ENCODE results near the gene HSD17B12. TPM values are rescaled to one million over a fixed set of nuclear protein-coding genes. Genes with fewer than 3 reads are reported as not detected.

HSD17B12 gene
- total RNA-seq, 1 donor, result 122 TPM

GRCh38 chr11:43736502-43737200 is 56.1 kb downstream of the HSD17B12 start:
- H3K79me2 ChIP-seq (ENCODE audit: insufficient read depth, low read length), result peaks cover 51% of the 10 kb centered on the region
- no peaks in the 10 kb centered on the region for H3K27me3 ChIP-seq (ENCODE audit: insufficient read depth, low read length)
- peaks cover 39% of the 10 kb centered on the region for H3K4me1 ChIP-seq (ENCODE audit: insufficient read depth, low read length)
- peak; percentile 85 for DNase-seq (ENCODE audit: insufficient read length, low spot score, missing footprints)
- H3K4me2 ChIP-seq (ENCODE audit: insufficient read depth, low read length), result peak overlapping the region; percentile 72
- peak overlapping the region; percentile 34 for H3K4me3 ChIP-seq (ENCODE audit: insufficient read depth, low read length)
- TF ChIP-seq CTCF (IDR thresholded peaks at IDR 0.05; ENCODE audit: extremely low read depth, low read depth, low read length), result no peak
- peaks cover 8% of the 10 kb centered on the region for H3K36me3 ChIP-seq (ENCODE audit: insufficient read depth, low read length)
- H2AFZ ChIP-seq (ENCODE audit: low read length), result no peak overlapping the region
- H4K20me1 ChIP-seq (ENCODE audit: insufficient read depth, low read length), result peaks cover 10% of the 10 kb centered on the region
- no peaks in the 10 kb centered on the region for H3K9me3 ChIP-seq (ENCODE audit: low read depth, low read length)
- H3K27ac ChIP-seq (ENCODE audit: low read depth, low read length), result peak overlapping the region; percentile 95

DNA sequence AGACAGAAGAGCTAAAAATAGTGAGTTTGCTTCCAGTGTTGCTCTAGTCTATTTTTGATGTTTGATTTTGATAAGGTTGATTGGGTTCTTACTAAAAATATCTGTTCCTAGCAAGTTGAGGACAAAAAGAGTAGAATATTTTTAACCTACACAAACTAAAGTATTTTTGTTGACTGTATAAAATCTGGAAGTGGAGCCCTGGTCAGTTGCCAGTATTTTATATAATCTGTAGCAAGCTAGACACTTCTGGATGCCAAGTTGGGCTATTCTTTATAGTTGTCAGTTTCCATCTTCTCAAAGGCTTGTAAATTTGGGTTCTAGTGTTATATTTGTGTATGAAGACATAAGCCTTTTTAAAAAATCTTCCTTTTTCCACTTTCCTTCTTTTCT is 56.7 kb downstream of the HSD17B12 start:
- Histone ChIP-seq H3K4me1 (ENCODE audit: insufficient read depth, low read length) (peaks cover 39% of the 10 kb centered on the region), H2AFZ (ENCODE audit: low read length) (no peak overlapping the region), H3K27me3 (ENCODE audit: insufficient read depth, low read length) (no peaks in the 10 kb centered on the region), H3K79me2 (ENCODE audit: insufficient read depth, low read length) (peaks cover 49% of the 10 kb centered on the region), H4K20me1 (ENCODE audit: insufficient read depth, low read length) (peaks cover 10% of the 10 kb centered on the region), H3K27ac (ENCODE audit: low read depth, low read length) (peak overlapping the region; percentile 95), H3K4me2 (ENCODE audit: insufficient read depth, low read length) (peak overlapping the region; percentile 72), H3K9me3 (ENCODE audit: low read depth, low read length) (no peaks in the 10 kb centered on the region), H3K4me3 (ENCODE audit: insufficient read depth, low read length) (peak overlapping the region; percentile 34), H3K36me3 (ENCODE audit: insufficient read depth, low read length) (peaks cover 8% of the 10 kb centered on the region)
- peak; percentile 68 for DNase-seq (ENCODE audit: insufficient read length, low spot score, missing footprints)
- TF ChIP-seq CTCF (IDR thresholded peaks at IDR 0.05; ENCODE audit: extremely low read depth, low read depth, low read length), result no peak

GRCh38 chr11:43738600-43739409 is 58.3 kb downstream of the HSD17B12 start:
- TF ChIP-seq CTCF (IDR thresholded peaks at IDR 0.05; ENCODE audit: extremely low read depth, low read depth, low read length), result no peak
- Histone ChIP-seq H3K9me3 (ENCODE audit: low read depth, low read length) (no peaks in the 10 kb centered on the region), H3K27me3 (ENCODE audit: insufficient read depth, low read length) (no peaks in the 10 kb centered on the region), H3K36me3 (ENCODE audit: insufficient read depth, low read length) (peaks cover 8% of the 10 kb centered on the region), H2AFZ (ENCODE audit: low read length) (no peak overlapping the region), H3K4me2 (ENCODE audit: insufficient read depth, low read length) (peak overlapping the region; percentile 51), H3K4me3 (ENCODE audit: insufficient read depth, low read length) (no peak overlapping the region), H4K20me1 (ENCODE audit: insufficient read depth, low read length) (peaks cover 10% of the 10 kb centered on the region), H3K27ac (ENCODE audit: low read depth, low read length) (peak overlapping the region; percentile 13), H3K4me1 (ENCODE audit: insufficient read depth, low read length) (peaks cover 39% of the 10 kb centered on the region), H3K79me2 (ENCODE audit: insufficient read depth, low read length) (peaks cover 53% of the 10 kb centered on the region)
- DNase-seq (ENCODE audit: insufficient read length, low spot score, missing footprints), result peak; percentile 80

DNA sequence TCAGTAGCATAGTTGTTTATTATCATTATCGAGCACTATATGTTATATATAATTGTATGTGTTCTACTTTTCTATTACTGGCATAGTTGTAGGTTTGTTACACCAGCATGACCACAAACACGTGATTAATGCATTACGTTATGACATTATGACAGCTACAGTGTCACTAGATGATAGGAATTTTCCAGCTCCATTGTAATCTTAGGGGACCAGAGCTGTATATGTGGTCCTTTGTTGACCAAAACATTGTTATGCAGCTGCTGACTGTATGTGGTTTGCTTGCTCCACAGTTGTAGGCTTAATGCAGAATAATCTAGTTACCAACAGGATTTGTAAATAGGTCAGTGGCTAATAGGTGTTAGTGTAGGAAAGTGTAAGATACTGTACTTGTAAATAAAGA is 66.1 kb downstream of the HSD17B12 start:
- Histone ChIP-seq H3K79me2 (ENCODE audit: insufficient read depth, low read length) (peaks cover 37% of the 10 kb centered on the region), H2AFZ (ENCODE audit: low read length) (no peak overlapping the region), H3K4me1 (ENCODE audit: insufficient read depth, low read length) (no peaks in the 10 kb centered on the region), H3K27me3 (ENCODE audit: insufficient read depth, low read length) (no peaks in the 10 kb centered on the region), H4K20me1 (ENCODE audit: insufficient read depth, low read length) (peaks cover 7% of the 10 kb centered on the region), H3K4me2 (ENCODE audit: insufficient read depth, low read length) (no peak overlapping the region), H3K9me3 (ENCODE audit: low read depth, low read length) (no peaks in the 10 kb centered on the region), H3K27ac (ENCODE audit: low read depth, low read length) (no peak overlapping the region), H3K4me3 (ENCODE audit: insufficient read depth, low read length) (no peak overlapping the region), H3K36me3 (ENCODE audit: insufficient read depth, low read length) (no peaks in the 10 kb centered on the region)
- no peak for TF ChIP-seq CTCF (IDR thresholded peaks at IDR 0.05; ENCODE audit: extremely low read depth, low read depth, low read length)
- DNase-seq (ENCODE audit: insufficient read length, low spot score, missing footprints), result no peak

Measured in osteoblast (primary cell).